SK-N-MC (cell line): Measurements from ENCODE around the gene PHC1.

Experiments used
- EZH2 ChIP-seq: fragments of 200-600 bp; sonication (generic); IDR thresholded peaks from one replicate; pipeline ENCODE4 v1.6.1; 2017; ENCODE audit warnings: antibody characterized with exemption
- POLR2AphosphoS5 ChIP-seq: IDR thresholded peaks from 2 replicates; pipeline ENCODE4 v1.6.1; 2012; ENCODE audit warnings: mild to moderate bottlenecking, low read depth, low read length, borderline replicate concordance

GRCh38 chr12:8867009-8867408 lies 47.3 kb upstream of the PHC1 start:
- TF ChIP-seq EZH2, result no peak
- TF ChIP-seq POLR2AphosphoS5, result no peak
